Measurements from ENCODE around the gene NPFF.
"Not testable (repeated sequence)": the region's sequence is repeated elsewhere in the genome, so short reads cannot be mapped to it uniquely, and the experiment has no call there.

Gene NPFF

GRCh38 chr12:53493610-53494391 lies 13.5 kb downstream of the NPFF start:
- no peak for DNase-seq

- peak; percentile 45 for DNase-seq
Measured at GRCh38 chr12:53492830-53493609, 14.3 kb downstream of the NPFF start.

- DNase-seq: no peak
Measured at GRCh38 chr12:53492188-53492587, 15.1 kb downstream of the NPFF start.

DNA sequence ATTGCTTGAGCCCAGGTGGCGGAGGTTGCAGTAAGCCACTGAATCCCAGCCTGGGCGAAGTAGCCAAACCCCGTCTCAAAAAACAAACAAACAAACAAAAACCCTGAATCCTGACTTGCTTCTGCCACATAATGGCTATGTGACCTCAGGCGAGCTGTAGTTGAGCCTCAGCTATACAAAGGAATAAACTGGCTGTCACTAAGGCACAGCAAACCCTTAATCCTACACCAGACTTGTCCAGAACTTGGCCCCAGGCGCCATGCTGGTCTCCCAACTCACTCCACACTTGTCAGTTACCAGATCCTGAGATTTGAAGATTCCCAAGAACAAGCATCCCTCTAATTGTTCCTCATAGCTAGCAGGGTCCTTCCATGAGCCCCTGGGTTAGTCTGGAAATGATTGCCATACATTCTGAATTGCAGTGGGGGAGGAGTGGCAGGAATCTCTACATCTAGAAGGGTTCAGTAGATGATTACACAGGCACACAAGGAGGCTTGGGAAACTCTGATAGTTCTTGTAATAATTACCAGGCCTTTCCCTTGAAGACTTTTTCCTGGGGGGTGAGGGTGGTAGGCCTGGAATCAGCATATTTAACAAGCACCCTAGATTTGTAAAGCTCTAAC lies 17.9 kb downstream of the NPFF start:
- no peak for DNase-seq

GRCh38 chr12:53486736-53487487 lies 20.4 kb downstream of the NPFF start:
- no peak for DNase-seq

GRCh38 chr12:53485955-53486735 lies 21.1 kb downstream of the NPFF start:
- no peak for DNase-seq

- DNase-seq: no peak
Measured at GRCh38 chr12:53484686-53485575, 22.4 kb downstream of the NPFF start.

DNA sequence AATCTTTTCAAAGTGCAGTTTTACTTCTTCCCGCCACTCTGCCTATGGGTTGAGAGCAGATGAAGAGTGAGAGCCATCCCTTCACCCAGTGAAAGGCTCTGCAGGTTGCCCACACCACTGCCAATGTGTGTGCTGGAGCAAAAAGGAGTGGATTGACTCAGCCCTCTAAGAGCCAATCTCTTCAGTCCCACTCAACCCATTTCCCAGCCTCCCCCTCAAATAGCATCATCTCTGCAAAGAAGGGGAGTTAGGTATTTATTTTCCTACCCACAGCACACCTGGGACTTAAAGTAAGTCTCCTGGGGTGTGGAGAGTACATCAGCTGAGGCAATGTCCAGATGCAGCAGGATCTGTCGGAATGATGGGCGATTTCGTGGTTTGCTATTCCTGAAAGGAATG lies 23.3 kb downstream of the NPFF start:
- DNase-seq: no peak

- DNase-seq: no peak
Measured at GRCh38 chr12:53483225-53483978, 23.9 kb downstream of the NPFF start.

- no peak for DNase-seq
Measured at GRCh38 chr12:53482626-53483168, 24.6 kb downstream of the NPFF start.

- no peak for DNase-seq
Measured at GRCh38 chr12:53481939-53482586, 25.2 kb downstream of the NPFF start.

DNA sequence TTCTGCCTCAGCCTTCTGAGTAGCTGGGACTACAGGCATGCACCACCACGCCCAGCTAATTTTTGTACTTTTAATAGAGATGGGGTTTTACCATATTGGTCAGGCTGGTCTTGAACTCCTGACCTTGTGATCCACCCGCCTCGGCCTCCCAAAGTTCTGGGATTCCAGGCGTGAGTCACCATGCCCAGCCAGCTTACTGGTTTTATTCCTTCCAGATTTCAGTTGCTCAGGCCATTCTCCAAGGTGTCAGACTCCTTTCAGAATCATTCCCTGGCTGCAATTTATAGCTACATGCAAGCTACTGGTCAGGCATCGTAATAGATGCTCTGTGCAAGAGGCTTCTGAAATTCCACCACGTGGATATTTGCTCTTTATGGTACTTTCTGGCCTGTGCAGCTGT lies 25.8 kb downstream of the NPFF start:
- DNase-seq: not testable (repeated sequence)

DNA sequence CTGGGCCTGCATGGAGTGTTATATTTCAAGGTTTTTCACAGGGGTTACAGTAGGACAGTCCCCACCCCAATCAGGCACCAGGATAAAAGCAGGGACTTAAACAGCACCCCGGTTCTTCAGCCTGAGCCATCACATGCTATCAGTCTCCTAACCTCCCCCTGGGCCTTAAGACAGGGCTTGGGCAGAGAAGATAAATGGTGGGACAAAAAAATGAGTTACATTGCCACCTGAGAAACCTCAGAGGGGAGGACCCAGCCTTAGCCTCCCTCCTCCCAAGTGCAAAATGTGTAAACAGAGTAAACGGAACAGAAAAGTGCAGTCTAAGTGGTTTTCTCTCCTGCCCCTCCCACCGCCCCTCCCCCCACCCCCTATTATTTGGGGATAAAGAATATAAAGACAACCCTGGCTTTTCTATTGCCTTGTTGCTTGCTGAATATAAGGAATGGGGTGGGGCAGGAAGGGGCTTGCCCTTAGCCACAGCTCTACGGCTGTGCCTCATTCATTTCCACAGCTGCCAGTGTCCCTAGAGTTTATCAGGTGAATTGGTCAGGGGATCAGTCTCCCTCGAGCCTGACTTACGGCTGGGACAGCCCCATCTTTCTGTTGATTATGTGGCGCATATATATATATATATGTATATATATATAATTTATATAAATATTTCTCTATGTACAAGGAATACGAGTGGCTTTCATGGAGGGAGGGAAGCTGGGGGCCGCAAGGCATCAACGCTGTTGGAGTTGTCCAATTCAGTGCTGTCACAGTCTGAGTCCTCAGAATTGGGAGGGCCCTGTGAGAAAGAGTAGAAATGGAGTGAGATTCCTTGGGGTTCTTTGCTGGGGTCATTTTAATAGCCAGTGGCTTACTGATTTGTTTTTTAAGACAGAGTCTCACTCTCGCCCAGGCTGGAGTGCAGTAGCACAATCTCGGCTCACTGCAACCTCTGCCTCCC lies 26.5 kb downstream of the NPFF start:
- no peak for DNase-seq

DNA sequence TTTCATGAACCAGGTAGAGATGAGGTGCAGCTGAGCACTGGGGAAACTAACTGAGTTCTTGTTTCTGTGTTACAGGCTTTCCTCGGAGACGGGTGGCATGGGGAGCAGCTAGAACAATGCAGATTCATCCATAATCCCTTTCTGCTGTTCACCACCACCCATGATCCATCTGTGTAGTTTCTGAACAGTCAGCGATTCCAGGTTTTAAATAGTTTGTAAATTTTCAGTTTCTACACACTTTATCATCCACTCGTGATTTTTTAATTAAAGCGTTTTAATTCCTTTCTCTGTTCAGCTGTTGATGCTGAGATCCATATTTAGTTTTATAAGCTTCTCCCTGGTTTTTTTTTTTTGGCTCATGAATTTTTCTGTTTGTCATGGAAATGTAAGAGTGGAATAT lies 28.0 kb downstream of the NPFF start:
- DNase-seq: no peak

DNA sequence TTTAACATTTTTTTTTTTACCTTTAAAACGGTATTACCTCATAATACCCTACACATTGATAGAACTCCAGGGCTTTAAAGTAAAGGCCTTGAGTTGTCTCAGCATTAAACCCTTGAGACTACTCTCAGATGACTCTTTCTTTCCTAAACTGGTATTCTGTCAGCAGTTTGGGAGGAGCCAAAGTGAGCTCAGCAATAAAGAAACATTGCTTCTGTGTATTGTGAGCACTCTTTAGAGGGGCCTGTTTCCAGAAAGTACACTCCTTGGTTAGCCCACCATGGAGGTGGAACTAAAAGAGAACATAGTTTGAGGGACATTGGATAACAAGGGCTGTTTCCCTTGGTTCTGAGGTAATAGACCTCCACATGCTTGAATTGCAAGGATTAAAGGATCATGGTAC lies 28.4 kb downstream of the NPFF start:
- DNase-seq: no peak

GRCh38 chr12:53476769-53477209 lies 30.5 kb downstream of the NPFF start:
- DNase-seq: no peak

DNA sequence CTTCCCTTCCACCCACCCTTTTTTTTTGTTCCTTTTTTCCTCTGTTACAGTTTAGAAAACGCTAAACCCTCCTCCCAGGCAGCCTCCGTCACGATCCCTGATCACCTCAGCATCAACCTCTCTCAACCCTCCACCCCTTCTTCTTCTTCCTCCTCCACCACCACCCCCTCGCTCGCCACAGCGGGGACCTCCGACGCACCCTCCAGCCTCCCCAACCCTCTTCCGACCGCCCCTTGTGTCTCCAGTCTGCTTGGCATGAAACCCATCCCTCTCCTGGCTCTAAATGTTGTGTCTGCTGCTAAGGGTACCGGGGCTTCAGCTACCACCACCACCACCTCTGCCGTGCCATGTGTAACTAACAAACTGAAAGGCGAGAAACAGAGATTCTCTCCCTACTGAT lies 32.5 kb downstream of the NPFF start:
- DNase-seq: no peak

DNA sequence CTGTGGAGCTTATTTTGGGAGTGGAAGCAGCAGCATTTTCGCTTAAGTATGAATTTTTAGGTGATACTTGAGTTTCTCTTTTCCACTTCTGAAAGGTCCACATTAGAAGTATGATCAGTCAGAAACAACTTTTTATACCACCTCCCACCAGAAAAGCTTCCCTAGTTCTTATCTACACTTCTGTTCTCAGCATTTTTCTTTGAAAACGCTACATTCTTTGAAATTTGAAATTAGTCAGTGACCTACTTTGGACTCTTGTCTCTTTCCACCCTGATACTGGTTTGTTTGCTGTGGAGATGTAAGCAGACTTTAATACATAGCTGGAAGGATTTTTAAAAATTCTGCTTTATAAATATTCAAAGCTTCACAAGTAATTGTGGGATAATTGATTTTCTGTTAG lies 33.2 kb downstream of the NPFF start:
- no peak for DNase-seq

Measured in GOT3 (cell line).